Fibroblast of pulmonary artery (primary cell): ENCODE measurements around the gene AMPD1.
A peak's percentile ranks its signal among the peaks of the same experiment; 100 is the strongest.

ENCODE experiments used
- DNase-seq: peaks from one replicate; pipeline ENCODE4 v3.0.0-alpha.2; 2010; ENCODE audit warnings: low read depth
- H3K4me3 ChIP-seq: replicated peaks from 2 replicates; pipeline ENCODE4 v1.5.1; 2011; ENCODE audit warnings: low read depth, mild to moderate bottlenecking, control low read depth, low read length, moderate library complexity
- TF ChIP-seq, protein P1 (sequence below): IDR thresholded peaks from 2 replicates; pipeline ENCODE4 v1.5.1; 2011; ENCODE audit warnings: mild to moderate bottlenecking, control low read depth, low read length, inconsistent platforms; ENCODE audit errors: missing control alignments

Gene AMPD1

DNA sequence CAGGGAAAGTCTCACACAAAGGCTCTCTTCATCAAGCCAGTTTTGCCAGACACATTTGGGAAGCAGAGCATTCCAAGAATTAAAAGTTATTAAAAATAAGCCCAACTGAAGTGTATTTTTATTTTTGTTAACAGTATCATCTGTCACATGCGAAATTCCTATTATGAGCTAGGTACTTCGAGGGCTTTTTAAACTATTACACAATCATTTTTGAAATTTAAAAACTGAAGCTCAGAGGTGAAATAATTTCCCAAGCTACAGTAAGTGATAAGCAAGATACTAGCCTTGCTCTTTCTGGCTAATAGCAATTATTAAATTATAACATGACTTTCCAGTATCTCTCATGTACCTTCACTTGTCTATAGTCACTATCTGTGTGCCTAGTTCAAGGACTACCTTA lies 33.2 kb upstream of the AMPD1 start:
- DNase-seq = no peak
- TF ChIP-seq, protein P1, sequence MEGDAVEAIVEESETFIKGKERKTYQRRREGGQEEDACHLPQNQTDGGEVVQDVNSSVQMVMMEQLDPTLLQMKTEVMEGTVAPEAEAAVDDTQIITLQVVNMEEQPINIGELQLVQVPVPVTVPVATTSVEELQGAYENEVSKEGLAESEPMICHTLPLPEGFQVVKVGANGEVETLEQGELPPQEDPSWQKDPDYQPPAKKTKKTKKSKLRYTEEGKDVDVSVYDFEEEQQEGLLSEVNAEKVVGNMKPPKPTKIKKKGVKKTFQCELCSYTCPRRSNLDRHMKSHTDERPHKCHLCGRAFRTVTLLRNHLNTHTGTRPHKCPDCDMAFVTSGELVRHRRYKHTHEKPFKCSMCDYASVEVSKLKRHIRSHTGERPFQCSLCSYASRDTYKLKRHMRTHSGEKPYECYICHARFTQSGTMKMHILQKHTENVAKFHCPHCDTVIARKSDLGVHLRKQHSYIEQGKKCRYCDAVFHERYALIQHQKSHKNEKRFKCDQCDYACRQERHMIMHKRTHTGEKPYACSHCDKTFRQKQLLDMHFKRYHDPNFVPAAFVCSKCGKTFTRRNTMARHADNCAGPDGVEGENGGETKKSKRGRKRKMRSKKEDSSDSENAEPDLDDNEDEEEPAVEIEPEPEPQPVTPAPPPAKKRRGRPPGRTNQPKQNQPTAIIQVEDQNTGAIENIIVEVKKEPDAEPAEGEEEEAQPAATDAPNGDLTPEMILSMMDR = no peak
- no peak overlapping the region for H3K4me3 ChIP-seq

DNA sequence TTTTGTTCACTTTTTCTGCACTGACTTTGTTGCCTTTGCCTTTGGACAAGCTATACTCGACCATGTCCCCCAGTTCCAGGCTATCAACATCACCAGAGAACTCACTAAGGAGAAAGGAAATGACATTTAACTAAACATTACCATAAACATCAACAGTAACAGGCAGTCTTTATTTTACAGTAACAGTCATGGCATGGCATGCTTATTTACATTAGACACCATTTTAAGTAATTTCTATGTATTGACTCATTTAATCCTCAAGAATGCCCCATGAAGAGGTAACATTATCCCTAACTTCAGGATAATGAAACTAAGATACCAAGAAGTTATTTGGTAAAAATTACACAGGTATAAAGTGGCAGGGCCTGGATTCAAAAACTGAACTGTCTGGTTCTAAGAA lies 29.9 kb upstream of the AMPD1 start:
- H3K4me3 ChIP-seq = no peak overlapping the region
- TF ChIP-seq, protein P1 = no peak
- DNase-seq = no peak

DNA sequence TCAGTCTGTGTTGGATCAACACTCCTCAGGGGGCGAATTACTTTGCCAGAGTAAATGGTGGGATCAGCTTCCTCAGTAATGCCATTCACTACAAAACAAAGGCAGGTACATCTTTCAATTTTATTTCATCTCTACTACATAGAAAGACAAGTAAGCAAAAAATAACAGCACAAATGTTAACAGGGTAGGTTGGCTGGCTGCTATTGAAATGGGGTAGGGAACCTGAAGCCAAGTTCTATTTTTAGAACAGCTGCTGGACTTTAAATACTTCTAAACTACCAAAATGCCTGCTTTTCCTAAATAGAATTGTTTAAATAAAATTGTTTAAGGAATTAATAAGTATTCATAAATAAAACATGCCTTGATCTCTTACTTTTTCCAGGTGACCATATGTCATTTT lies 28.6 kb upstream of the AMPD1 start:
- TF ChIP-seq, protein P1 = no peak
- no peak overlapping the region for H3K4me3 ChIP-seq
- no peak for DNase-seq

DNA sequence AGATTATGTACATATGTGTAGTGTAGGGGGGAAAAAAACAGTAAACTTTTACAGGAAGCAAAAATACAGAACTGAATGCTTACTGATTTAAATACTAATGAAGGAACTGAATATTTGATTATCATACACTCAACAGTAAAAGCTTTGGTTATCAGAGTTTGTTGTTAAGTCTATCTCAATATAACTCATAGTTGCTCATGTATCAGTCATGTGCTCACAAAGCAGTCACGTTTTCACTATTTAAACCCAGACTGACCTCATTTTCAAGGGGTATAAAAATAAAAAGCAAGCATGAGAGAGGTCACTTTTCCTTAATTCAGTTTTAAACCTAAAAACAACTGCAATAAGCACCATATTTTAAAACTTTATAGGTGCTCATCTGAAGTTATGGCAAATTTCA lies 28.1 kb upstream of the AMPD1 start:
- no peak for DNase-seq
- H3K4me3 ChIP-seq = no peak overlapping the region
- TF ChIP-seq, protein P1 = no peak

DNA sequence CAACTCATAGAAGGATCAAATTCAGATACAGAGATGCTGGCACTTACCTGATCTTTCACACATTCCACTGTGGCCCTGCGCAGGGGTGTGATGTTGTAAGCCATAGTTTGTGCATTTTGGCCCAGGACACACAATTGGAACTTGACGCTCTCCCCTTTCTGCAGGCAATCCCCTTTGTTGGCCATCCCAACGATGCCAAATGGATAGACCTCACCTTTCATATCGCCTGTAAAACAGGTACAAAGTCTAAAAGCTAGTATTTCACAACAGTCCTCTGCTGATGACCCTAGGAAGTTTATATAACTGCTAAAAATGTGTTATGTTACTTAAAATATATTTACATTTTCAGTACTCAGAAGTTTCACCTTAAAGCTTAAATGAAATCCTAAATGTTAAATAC lies 25.1 kb upstream of the AMPD1 start:
- no peak for DNase-seq
- H3K4me3 ChIP-seq = no peak overlapping the region
- TF ChIP-seq, protein P1 = no peak

DNA sequence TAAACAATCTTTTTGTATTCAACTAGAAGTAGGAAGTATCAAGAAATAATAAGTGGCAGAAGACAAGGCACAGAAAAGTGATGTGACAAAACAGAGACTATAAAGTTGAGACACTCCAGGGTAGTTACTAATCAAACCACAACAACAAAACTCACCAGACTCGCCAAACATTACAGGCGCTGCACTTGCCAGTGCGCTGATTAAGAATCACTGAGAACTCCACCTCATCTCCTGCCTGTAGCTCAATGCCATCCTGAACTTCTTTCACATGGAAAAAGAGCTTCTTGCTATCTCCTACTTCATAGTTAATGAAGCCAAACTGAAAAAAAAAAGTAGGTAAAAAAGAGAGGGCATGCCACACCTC lies 24.1 kb upstream of the AMPD1 start:
- TF ChIP-seq, protein P1 = no peak
- no peak for DNase-seq
- H3K4me3 ChIP-seq = no peak overlapping the region

DNA sequence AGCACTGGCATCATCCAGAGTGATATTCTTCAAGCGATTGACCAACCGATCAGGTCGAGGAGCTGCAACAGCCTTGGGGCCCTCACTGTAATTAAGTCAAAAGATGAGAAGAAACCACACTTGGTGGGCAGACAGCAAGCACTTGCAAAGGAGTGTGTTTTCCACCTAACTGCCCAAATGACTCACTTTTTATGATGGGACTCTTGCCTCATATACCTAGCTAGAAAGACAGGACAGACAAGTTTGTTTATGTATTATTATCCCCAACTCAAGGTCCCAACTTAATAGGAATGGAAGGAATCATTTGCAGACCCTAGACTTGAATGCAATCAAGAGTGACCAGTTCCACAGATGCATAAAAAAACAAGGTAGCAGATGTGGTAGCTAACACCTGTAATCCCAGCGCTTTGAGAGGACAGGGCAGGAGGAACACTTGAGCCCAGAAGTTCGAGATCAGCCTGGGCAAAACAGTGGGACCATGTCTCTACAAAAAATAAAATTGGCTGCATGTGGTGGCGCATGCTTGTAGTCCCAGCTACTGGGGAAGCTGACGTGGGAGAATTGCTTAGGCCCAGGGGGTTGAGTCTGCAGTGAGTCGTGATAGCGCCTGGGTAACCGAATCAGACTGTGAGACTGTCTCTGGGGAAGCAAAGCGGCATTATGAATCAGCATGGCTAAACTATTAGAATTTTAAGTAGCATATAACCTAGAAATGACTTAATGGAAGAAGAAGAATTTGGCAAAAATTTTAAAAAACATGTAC lies 23.5 kb upstream of the AMPD1 start:
- TF ChIP-seq, protein P1 = no peak
- no peak overlapping the region for H3K4me3 ChIP-seq
- peak; percentile 9 for DNase-seq
